ENCODE results near the gene CRYGN.

Gene CRYGN

GRCh38 chr7:151405056-151405455, 34.9 kb downstream of the CRYGN start:
- DNase-seq, result no peak

DNA sequence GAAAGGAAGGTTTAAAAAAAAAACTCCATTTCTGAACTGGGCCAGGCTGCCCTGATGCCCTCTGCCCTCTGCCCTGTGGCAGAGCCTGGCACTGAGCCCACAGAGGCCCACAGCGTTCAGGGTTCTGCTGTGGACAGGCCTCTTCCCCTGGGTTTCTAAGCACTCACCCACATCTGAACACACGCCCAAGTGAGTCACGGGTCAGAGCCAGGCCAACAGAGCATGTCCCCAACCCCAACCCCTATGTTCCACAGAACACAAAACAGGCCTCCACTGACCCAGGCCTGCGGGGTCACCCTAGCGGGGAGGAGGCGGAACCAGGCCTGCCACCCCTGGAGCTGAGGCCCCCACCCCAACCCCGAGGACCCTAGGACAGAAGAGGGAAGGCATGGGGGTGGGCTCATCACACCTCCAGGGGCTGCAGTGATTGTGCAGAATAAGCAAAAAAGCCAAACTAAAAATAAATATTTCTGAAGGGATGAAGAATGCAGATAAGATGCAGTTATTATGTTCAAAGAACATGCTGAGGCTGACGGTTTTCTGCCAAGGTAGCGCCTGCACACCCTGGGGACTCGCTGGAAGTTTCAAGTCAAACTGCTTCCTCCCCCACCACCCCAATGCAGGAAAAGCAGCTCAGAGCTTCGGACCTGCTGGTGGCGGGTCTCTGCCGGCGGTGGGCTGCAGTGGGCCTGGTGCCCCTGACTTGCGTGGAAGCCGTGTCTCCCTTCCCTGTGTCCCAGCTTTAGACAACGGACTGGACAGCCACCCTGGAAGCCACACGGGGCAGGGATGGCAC, 35.5 kb downstream of the CRYGN start:
- peak; percentile 73 for DNase-seq

DNA sequence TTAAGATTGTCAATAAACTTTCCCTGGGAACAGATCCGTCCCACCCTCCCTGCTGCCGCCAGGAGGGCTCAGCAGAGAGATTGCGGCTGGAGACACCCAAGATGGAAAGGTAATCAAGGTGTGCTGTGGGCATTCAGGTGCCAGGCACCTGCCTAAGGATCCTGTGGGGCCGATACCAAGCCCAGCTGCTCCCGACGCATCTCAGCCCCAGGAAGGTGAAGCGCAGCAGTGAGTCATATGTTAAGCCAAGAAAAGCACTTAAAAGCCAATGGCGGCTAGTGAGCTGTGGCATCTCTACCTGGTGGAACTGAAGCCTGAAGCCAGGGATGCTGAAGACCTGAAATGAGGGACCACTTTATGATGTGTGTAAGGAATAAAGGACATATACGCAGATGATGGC, 36.2 kb downstream of the CRYGN start:
- DNase-seq, result peak; percentile 37

GRCh38 chr7:151402029-151402835, 37.7 kb downstream of the CRYGN start:
- no peak for DNase-seq

GRCh38 chr7:151400626-151401315, 39.2 kb downstream of the CRYGN start:
- peak; percentile 69 for DNase-seq

- no peak for DNase-seq
Measured at GRCh38 chr7:151399906-151400305, 40.0 kb downstream of the CRYGN start.

- no peak for DNase-seq
Measured at GRCh38 chr7:151399305-151399601, 40.7 kb downstream of the CRYGN start.

DNA sequence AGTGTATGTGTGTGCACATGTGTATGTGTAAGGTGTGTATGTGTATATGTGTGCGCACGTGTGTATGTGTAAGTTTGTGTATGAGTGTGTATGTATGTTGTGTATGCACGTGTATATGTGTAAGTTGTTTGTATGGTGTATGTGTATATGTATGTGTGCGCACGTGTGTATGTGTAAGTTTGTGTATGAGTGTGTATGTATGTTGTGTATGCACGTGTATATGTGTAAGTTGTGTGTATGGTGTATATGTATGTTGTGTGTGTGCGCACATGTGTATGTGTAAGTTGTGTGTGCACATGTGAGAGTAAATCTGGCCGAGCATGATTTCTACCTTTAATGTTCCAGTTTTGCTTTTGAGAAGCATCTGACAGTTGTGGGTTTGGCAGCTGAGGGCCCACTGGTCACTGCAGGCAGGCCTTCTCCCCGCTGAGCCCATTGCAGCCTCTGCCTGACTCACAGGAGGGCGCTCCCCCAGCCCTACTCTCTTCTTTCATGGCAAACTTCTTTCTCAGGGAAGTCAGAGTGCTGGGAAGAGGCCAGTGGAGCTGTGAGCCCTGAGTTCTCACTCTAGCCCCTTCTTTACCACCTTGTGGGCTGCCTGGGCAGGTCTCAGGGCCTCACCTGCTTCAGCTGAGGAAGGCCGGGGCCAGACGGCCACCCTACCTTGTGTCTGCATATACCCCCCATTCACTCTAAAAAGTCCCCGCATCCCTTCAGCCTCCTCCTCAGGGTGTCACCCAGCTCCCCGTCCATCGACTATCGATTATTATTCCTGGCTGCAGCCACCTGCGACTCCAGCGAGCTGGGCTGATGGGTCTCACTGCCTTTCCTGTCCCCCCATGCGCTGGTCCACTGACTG, 41.3 kb downstream of the CRYGN start:
- no peak for DNase-seq

DNA sequence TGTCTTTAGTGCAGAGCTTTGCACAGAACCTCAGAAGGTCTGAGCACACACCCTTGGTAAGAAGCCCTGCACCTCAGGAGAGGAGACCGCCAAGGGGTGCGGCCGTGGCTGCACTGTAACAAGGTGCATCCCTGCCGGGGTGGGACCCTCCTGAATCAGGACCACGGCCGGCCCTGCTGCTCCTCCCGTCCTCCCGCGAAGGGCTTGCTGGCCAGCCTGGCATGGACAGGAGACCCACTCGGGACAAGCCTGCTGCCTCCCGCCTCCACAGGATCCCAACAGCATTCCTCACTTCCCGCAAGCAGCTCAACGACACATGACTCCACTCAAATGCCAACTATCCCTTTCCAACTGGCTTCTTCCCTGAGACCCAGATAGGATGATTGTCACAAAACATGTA, 42.9 kb downstream of the CRYGN start:
- DNase-seq, result no peak

- no peak for DNase-seq
Measured at GRCh38 chr7:151396328-151396970, 43.5 kb downstream of the CRYGN start.

GRCh38 chr7:151395036-151395367, 44.9 kb downstream of the CRYGN start:
- no peak for DNase-seq

- no peak for DNase-seq
Measured at GRCh38 chr7:151394076-151395035, 45.6 kb downstream of the CRYGN start.

DNA sequence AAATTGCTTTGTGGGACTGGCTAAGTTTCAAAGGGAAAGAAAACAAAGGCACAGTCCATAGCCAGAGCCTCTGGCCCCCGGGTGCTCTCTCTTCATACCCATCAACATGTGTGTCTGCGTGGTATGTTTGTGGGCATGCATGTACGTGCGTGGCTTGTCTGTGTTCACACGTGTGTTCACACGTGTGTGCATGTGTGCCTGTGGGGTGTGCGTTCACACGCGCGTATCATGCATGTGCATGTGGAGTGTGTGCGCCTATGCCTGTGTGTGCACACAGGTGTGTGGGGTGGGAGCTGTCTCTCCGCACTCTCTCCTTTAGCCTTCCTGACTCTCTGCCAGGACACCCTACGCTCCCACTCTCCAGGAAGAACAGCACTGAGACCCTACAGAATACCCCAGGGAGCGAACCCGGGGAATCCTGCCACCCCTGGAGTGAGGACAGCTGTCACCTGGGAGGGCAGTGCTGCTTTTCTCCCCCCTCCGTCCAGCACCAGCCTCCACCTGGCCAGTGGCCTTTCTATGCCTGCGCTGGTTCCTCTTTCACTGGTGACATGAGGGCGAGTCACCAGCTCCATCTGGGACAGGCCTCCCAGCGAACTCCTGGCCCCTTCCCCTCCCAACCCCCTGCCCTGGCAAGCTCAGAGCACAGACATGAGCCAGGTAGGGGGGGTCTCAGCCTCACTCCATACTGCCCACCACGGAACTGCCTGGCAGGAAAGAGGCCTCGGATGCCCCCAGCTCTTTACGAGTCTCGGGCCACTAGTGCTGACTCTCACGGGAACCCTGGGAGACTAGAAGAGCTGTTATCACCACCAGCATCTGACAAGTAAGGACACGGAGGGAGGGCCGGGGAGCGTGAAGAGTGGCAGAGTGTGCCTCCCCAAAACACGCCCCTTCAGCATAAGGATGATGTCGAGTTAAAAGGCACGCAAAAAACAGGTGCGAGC, 46.6 kb downstream of the CRYGN start:
- DNase-seq, result peak; percentile 53

- DNase-seq, result no peak
Measured at GRCh38 chr7:151392426-151392825, 47.5 kb downstream of the CRYGN start.

DNA sequence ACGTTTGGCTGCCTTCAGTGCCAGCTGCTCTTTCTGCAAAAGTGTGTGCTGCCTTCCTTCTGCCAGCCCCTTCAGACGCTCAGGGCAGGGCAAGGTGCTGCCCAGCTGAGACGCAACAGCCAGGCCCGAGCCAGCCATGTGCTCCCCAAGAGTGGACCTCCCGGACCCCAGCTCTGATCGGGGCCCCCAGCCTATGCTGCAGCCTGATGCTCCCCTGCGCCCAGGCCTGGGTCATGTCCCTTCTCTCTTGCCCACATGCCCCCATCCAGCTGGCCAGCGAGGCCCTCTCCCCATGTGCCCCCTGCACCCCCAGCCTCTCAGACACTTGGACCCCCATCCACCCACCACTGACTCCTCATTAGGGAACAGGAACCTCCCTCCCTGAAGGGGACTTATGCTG, 47.9 kb downstream of the CRYGN start:
- no peak for DNase-seq

DNA sequence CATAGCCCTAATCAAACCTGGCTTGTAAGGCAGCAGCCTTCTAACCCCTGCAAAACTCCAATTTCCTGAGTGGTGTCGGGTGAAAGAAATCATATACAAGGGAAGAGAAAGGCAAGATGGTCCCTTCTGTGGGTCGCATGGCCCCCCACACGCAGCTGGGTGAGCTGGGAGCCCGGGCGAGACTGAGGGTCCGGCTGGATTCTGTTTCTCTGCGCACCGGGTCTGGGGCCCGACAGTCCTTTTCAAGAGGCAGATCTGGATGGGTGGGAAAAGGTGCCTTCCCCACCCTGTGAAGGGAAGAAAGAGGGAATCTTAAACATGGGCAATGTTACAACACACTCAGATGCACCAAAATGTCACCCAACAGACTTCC, 48.6 kb downstream of the CRYGN start:
- DNase-seq, result no peak

- DNase-seq, result peak; percentile 58
Measured at GRCh38 chr7:151390598-151391357, 49.2 kb downstream of the CRYGN start.

- no peak for DNase-seq
Measured at GRCh38 chr7:151389768-151390597, 50.0 kb downstream of the CRYGN start.

All from RPMI8226 (cell line).